Tibial artery (tissue), 4 donors: ENCODE data around the gene C6orf132.

Experiments
- DNase-seq, 2 donors: peaks; one replicate each; pipeline ENCODE4 v3.0.0-alpha.2; 2019
- H3K27ac ChIP-seq, 2 donors: fragments of 200-600 bp; sonication (generic) in 1 of 2; 1 replicate in 1 of 2; 2 replicates in 1 of 2; pipeline ENCODE4 v1.5.1; 2018 to 2019; ENCODE audit warnings: mild to moderate bottlenecking in 1 of 2
- H3K27me3 ChIP-seq, 2 donors: fragments of 200-600 bp; sonication (generic) in 1 of 2; one replicate each; pipeline versions ENCODE4 v1.5.1 to v1.6.0; 2016 to 2019
- H3K36me3 ChIP-seq, 3 donors: fragments of 200-600 bp; sonication (generic) in 2 of 3; one replicate each; pipeline ENCODE4 v1.5.1; 2016 to 2019; ENCODE audit warnings: mild to moderate bottlenecking in 2 of 3
- H3K4me1 ChIP-seq, 4 donors: fragments of 200-600 bp; sonication (generic) in 2 of 4; 1 replicate in 3 of 4; 2 replicates in 1 of 4; pipeline ENCODE4 v1.5.1; 2016 to 2019
- H3K4me3 ChIP-seq, 2 donors: fragments of 200-600 bp; sonication (generic) in 1 of 2; 1 replicate in 1 of 2; 2 replicates in 1 of 2; pipeline ENCODE4 v1.5.1; 2018 to 2019; ENCODE audit warnings: mild to moderate bottlenecking in 2 of 2
- H3K9me3 ChIP-seq, 3 donors: fragments of 200-600 bp; sonication (generic) in 1 of 3; one replicate each; pipeline ENCODE4 v1.5.1; 2016 to 2019
- intact Hi-C: fragments of 100-400 bp; cut with DNase I; formaldehyde crosslinking; loops from one replicate; pipeline ENCODE4 v1.15.0; 2023; ENCODE audit warnings: low total_unique reads
- TF ChIP-seq, protein P1 (sequence below), 2 experiments: fragments of 200-600 bp in 1 of 2; fragments of 450-650 bp in 1 of 2; IDR thresholded peaks; one replicate each; pipeline ENCODE4 v1.5.1; 2017 to 2019; ENCODE audit warnings: antibody characterized with exemption in 2 of 2, mild to moderate bottlenecking in 1 of 2, moderate library complexity in 1 of 2

C6orf132 gene

DNA sequence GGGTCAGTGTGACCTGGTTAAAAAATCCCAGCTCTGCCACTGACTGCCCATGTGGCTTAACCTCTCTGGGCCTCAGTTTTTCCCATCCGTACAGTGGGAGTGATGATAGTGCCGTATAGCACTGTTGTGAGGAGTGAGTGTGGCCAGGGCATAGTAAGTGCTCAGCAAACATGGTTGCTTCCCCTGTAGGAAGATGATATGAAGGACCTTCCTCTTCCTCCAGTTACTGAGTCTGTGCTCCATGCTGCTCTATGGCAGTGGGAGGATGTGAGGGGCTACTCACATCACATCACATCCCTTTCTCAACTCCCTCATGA, 13.1 kb downstream of the C6orf132 start:
- intact Hi-C loops: no loop called here
- TF ChIP-seq, protein P1, sequence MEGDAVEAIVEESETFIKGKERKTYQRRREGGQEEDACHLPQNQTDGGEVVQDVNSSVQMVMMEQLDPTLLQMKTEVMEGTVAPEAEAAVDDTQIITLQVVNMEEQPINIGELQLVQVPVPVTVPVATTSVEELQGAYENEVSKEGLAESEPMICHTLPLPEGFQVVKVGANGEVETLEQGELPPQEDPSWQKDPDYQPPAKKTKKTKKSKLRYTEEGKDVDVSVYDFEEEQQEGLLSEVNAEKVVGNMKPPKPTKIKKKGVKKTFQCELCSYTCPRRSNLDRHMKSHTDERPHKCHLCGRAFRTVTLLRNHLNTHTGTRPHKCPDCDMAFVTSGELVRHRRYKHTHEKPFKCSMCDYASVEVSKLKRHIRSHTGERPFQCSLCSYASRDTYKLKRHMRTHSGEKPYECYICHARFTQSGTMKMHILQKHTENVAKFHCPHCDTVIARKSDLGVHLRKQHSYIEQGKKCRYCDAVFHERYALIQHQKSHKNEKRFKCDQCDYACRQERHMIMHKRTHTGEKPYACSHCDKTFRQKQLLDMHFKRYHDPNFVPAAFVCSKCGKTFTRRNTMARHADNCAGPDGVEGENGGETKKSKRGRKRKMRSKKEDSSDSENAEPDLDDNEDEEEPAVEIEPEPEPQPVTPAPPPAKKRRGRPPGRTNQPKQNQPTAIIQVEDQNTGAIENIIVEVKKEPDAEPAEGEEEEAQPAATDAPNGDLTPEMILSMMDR (IDR thresholded peaks at IDR 0.05): no peak
- Histone ChIP-seq H3K9me3 (no peaks in the 10 kb centered on the region), H3K27ac (no peak overlapping the region), H3K4me1 (peaks cover 0 to under 1% (median 0%) of the 10 kb centered on the region in 4 donors), H3K27me3 (peaks cover 0 to 8% of the 10 kb centered on the region in 2 donors), H3K36me3 (peaks cover 0 to 30% (median 0%) of the 10 kb centered on the region in 3 donors), H3K4me3 (no peak overlapping the region)
- no peak for DNase-seq

DNA sequence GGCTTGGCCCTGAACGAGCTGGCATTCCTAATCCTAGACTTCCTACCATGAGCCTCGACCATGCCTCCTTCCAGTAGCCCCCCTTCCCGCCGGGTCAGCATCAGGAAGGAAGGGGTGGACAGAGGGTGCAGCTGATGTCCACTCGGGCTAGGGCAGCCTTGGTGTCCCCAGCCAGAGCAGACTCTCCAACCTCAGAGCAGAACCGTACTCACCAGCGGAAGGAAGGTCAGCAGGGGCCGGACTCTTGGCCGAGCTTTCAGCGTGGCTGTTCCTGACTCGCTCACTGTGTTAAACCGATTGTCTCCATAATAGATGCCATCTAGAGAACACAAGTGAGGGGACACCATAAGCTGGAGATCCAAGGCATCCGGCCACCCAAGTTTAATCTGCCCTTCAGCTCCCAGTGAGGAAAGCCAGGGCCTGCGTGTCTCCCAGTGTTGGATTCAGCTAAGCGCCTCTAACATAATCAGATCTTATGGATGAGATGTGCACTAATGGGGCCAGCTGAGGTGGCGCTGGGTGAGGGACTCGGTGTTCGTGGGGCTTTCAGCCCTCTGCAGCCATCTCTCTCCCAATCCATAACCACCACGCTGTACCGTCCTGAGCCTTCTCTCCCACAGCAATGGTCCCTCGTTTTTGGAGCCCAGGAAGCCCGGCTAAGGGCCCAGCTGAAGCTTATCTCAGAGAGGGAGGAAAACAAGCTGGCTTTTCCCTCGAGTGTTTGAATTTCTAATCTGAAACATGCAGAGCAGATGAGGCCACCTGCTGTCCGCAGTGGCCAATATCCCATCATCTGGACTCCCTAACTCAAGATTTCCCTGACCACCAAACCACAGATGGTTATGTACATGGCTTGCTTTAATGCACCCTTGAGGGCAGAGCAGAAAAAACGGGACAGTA, 13.7 kb downstream of the C6orf132 start:
- intact Hi-C loops: no loop called here
- Histone ChIP-seq H3K4me3 (no peak overlapping the region), H3K4me1 (peaks cover 0 to 4% (median 0%) of the 10 kb centered on the region in 4 donors), H3K27me3 (peaks cover 0 to 5% of the 10 kb centered on the region in 2 donors), H3K36me3 (peaks cover 0 to 30% (median 0%) of the 10 kb centered on the region in 3 donors), H3K9me3 (no peaks in the 10 kb centered on the region), H3K27ac (no peak overlapping the region)
- TF ChIP-seq, protein P1 (IDR thresholded peaks at IDR 0.05): no peak
- DNase-seq: no peak

DNA sequence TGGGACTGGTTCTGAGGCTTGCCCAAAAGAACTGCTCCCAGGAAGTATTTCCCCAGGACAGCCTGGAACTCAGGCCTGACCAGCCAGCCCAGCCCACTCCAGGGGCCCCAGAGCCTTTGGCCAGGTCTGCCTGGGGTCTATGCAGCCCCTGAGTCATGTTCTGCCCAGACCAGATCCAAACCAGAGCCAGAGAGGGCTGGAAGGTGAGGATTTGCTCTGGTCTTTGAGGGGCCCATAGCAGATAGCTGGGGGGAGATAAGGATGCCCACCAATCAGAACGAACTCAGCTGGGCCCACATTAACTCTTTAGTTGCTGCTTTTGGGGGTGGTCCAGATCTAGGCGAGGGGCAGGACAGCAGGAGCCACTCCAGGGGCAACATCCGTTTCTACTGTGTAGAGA, 16.8 kb downstream of the C6orf132 start:
- H3K36me3 ChIP-seq: peaks cover 0 to 27% (median 0%) of the 10 kb centered on the region in 3 donors
- H3K27me3 ChIP-seq: peaks cover 0 to 5% of the 10 kb centered on the region in 2 donors
- no peak overlapping the region for H3K27ac ChIP-seq
- H3K4me3 ChIP-seq: no peak overlapping the region
- no peaks in the 10 kb centered on the region for H3K9me3 ChIP-seq
- peaks cover 0 to 12% (median 0%) of the 10 kb centered on the region in 4 donors for H3K4me1 ChIP-seq
- TF ChIP-seq, protein P1 (IDR thresholded peaks at IDR 0.05): no peak
- DNase-seq: no peak
- intact Hi-C loops: no loop called here

DNA sequence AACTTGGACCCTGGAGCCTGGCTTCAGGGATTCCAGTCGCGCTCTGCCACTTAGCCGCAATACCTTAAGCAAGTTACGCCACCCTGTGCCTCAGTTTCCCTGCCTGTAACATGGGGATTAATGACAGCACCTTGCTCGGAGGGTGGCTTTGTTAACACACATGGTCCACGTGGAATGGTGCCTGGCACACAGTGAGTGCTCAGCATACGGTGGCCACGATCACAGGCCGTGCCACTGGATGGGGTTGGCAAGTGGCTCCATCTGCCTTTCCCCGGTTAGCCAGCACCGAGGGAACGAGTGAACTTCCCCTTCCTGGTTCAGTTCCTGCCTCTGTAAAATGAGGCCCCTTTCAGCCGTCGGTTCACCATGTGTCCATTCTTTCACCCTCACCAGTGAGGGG, 17.2 kb downstream of the C6orf132 start:
- Histone ChIP-seq H3K4me3 (no peak overlapping the region), H3K27ac (no peak overlapping the region), H3K9me3 (no peaks in the 10 kb centered on the region), H3K4me1 (peaks cover 0 to 12% (median 0%) of the 10 kb centered on the region in 4 donors), H3K27me3 (peaks cover 0 to 2% of the 10 kb centered on the region in 2 donors), H3K36me3 (peaks cover 0 to 27% (median 0%) of the 10 kb centered on the region in 3 donors)
- intact Hi-C loops: no loop called here
- DNase-seq: no peak
- TF ChIP-seq, protein P1 (IDR thresholded peaks at IDR 0.05): no peak

DNA sequence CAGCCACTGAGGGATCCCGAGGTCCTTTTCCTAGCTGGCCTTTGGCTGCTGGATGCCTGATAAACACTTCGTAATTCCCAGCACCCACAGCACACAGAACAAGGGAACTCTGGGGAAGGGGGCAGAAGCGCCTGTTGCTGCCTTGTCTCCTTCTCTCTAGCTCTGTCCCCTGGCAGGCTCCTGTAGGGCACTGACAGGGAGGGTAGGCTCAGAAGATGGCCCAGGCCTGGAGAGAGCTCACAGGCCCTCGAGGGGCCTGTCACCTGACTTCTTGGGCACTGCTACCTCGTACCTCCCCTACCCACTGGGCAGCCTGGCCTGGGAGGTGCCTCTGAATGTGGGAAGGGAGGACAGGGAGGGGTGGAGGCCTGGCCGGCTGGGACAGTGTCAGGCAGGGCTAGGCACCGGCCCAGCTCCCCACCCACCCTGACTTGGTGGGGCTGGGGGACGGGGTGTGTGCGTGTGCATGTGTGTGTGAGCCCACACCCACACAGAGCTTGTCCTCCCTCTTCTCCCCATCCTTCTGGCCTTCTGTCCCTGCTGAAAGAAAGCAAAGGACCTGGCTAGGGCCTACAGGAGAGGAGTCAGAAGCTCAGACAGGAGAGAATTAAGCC, 18.1 kb downstream of the C6orf132 start:
- no peak overlapping the region for H3K27ac ChIP-seq
- intact Hi-C loops: no loop called here
- no peaks in the 10 kb centered on the region for H3K27me3 ChIP-seq
- DNase-seq: no peak
- no peaks in the 10 kb centered on the region for H3K9me3 ChIP-seq
- H3K36me3 ChIP-seq: peaks cover 0 to 27% (median 0%) of the 10 kb centered on the region in 3 donors
- peaks cover 0 to 12% (median 0%) of the 10 kb centered on the region in 4 donors for H3K4me1 ChIP-seq
- TF ChIP-seq, protein P1 (IDR thresholded peaks at IDR 0.05): no peak
- no peak overlapping the region for H3K4me3 ChIP-seq
